ENCODE results near the gene MTSS2.
A peak's percentile ranks its signal among the peaks of the same experiment; 100 is the strongest.

The MTSS2 gene

DNA sequence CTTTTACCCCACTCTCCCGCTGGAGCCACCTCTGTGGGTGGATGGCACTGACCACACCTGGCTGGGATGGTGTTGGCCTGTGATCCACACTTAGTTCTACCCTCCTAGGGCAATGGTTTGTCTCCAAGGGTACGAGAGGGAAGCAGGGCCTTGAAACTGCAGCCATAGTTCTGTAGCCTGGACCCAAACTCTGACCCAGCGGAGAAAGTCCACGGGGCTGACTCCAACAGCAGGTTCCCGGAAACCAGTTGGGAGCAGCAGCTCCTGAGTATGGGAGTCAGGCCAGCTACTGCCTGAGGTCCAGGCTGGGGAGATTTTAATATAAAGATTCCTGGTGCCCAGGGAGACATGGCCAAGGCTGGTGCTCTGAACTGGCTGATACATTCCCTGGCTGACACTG lies 23.6 kb upstream of the MTSS2 start:
- no peak for ATAC-seq (replicated peaks)
- Mint-ChIP-seq H3K9me3 (no peaks in the 10 kb centered on the region), H3K36me3 (peaks cover 29 to 34% of the 10 kb centered on the region in 2 donors), H3K4me3 (no peak overlapping the region), H3K4me1 (no peaks in the 10 kb centered on the region), H3K27me3 (no peaks in the 10 kb centered on the region), H3K27ac (no peak overlapping the region)
- DNase-seq = no peak

DNA sequence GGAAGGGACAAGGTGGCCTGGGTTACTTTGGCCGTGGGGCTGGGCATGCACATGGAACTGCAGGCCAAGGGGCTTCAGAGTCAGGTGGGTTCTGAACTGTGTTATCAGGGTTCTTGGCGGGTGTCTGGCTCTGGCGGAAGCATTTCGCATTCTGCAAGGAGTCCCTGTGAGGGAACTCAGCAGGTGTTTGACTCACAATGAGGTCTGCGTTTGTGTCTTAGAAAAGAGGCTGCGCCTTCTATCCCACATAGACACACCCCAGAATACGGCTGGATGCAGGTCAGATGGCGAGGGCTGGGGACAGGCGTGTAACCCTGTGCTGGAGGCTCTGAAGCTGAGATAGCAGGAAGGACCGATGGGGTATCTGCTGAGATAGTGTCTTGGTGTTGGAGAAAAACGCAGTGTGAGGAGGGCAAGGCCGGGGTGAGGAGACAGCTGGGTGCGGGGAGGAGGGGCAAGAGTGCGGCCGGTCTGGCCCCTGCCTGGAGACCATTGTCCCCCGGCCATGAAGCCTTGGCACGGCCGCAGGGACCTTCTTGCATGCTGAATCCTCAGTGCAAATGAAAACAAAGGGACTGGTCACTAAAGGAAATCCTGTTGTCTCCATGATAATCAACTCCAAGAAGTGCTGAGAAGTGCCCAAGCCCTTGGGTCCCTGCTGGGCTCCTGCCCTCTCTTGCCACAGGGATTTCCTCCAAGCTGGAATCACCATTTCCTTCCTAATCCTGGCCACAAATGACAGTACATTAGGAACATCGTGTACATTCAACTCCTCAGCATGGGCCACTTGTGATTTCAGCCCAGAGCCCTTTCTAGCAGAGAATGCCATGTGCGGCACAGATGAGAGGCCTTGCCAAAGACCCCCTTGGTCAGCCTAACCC lies 22.8 kb upstream of the MTSS2 start:
- no peaks in the 10 kb centered on the region for H3K9me3 Mint-ChIP-seq
- ATAC-seq (replicated peaks) = no peak
- peaks cover 25 to 30% of the 10 kb centered on the region in 2 donors for H3K36me3 Mint-ChIP-seq
- peak overlapping the region; percentile 37 for H3K27ac Mint-ChIP-seq
- no peaks in the 10 kb centered on the region for H3K4me1 Mint-ChIP-seq
- no peaks in the 10 kb centered on the region for H3K27me3 Mint-ChIP-seq
- H3K4me3 Mint-ChIP-seq = no peak overlapping the region
- DNase-seq = no peak

DNA sequence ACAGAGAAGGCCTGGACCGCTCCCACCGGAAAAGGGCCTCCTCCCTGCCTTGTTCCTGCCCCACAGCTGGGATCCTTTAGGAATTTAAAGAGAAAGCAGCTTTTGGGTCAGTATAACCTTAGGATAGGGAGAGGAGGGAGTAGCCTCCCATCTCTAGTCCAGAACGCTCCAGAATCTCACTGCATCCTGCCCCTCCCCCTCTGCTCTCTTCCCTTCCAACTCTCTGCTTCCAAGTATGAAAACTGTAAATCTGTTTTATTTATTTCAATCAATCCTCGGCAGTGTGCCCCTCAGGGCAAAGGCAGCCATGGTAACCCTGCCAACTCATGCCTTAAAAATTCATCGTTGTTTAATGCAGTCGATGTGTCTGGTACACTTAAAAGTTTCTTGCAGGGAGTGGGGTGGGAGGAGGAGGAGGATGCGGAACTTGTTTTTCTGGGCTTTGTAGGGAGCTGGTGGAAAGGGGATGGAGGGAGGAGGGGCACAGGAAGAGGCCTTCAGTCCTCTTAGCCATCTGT lies 21.2 kb upstream of the MTSS2 start:
- Mint-ChIP-seq H3K4me1 (no peaks in the 10 kb centered on the region), H3K27me3 (no peaks in the 10 kb centered on the region), H3K9me3 (no peaks in the 10 kb centered on the region), H3K36me3 (peaks cover 25 to 32% of the 10 kb centered on the region in 2 donors), H3K27ac (no peak overlapping the region), H3K4me3 (no peak overlapping the region)
- ATAC-seq (replicated peaks) (no peak), DNase-seq (no peak)

DNA sequence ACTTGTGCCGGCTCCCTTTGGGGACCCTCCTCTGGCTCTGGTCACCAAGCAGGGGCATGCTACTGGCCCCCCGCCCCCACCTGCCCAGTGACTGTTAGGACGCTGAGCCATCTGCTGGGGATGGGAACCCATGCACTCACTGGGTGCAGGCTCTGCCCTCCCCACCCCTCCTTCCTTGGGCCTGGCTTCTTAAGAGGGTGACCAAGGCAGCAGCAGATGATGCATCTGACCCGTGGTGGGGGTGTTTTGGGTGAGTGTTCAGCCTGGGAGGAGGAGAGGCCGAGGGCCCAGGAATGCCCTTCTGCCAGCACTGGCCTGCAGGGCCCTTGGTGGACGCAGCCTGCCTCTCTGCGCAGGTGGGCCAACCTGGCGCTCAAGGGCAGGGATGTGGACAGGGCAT lies 19.2 kb upstream of the MTSS2 start:
- no peaks in the 10 kb centered on the region for H3K9me3 Mint-ChIP-seq
- ATAC-seq (replicated peaks) (no peak), DNase-seq (no peak)
- no peak overlapping the region for H3K27ac Mint-ChIP-seq
- peaks cover 18 to 32% of the 10 kb centered on the region in 2 donors for H3K36me3 Mint-ChIP-seq
- H3K4me1 Mint-ChIP-seq = no peaks in the 10 kb centered on the region
- H3K4me3 Mint-ChIP-seq = no peak overlapping the region
- H3K27me3 Mint-ChIP-seq = no peaks in the 10 kb centered on the region

DNA sequence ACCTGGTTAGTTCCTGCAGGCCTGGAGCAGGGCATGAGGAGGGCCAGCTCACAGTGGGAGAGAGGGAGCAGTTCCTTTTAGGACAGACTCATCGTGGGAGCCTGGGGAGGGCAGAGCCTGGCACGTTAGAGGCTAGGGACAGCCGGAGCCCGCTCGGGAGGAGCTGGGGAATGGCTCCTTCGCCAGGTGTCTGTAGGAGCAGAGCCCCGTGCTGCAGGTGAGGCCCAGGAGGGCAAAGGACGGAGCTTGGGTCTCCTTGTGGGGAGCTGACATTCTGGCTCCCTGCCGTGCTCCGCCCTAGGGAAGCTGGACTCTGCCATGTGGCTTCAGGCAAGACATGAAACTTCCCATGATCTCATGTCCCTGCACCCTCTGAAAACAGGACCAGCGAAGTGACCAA lies 18.7 kb upstream of the MTSS2 start:
- Mint-ChIP-seq H3K4me3 (no peak overlapping the region), H3K27ac (peak overlapping the region; percentile 11), H3K27me3 (no peaks in the 10 kb centered on the region), H3K36me3 (peaks cover 21 to 35% of the 10 kb centered on the region in 2 donors), H3K4me1 (no peaks in the 10 kb centered on the region), H3K9me3 (no peaks in the 10 kb centered on the region)
- no peak for DNase-seq
- no peak for ATAC-seq (replicated peaks)

DNA sequence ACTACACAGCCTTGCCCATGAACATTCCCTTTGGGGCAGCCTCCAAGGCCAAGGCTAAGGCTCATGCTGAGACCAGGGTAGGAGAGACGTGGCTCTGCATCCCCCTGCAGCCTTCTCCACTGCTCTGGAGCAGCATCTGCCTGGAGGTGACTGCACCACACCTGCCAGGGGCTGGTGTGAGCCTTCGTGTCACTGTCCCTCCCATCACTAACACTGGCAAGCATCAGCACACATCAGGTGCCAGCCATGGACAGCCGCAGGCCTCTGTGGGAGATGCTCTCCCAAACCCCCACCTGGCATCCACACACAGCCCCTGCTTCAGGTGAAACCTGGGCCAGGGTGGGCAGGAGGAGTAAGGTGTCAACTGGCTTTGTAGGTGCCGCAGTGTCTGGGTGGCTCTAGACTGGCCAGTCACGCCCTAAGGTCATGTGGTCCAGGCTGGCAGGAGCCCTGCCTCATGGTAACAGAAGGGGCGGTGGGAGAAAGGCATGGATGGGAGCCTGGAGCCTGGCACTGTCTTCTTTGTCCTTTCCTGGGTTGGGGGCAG lies 18.1 kb upstream of the MTSS2 start:
- DNase-seq (no peak), ATAC-seq (replicated peaks) (no peak)
- Mint-ChIP-seq H3K4me1 (peaks cover 0 to 4% of the 10 kb centered on the region in 2 donors), H3K27ac (no peak overlapping the region), H3K9me3 (no peaks in the 10 kb centered on the region), H3K4me3 (no peak overlapping the region), H3K36me3 (peaks cover 24 to 41% of the 10 kb centered on the region in 2 donors), H3K27me3 (no peaks in the 10 kb centered on the region)

DNA sequence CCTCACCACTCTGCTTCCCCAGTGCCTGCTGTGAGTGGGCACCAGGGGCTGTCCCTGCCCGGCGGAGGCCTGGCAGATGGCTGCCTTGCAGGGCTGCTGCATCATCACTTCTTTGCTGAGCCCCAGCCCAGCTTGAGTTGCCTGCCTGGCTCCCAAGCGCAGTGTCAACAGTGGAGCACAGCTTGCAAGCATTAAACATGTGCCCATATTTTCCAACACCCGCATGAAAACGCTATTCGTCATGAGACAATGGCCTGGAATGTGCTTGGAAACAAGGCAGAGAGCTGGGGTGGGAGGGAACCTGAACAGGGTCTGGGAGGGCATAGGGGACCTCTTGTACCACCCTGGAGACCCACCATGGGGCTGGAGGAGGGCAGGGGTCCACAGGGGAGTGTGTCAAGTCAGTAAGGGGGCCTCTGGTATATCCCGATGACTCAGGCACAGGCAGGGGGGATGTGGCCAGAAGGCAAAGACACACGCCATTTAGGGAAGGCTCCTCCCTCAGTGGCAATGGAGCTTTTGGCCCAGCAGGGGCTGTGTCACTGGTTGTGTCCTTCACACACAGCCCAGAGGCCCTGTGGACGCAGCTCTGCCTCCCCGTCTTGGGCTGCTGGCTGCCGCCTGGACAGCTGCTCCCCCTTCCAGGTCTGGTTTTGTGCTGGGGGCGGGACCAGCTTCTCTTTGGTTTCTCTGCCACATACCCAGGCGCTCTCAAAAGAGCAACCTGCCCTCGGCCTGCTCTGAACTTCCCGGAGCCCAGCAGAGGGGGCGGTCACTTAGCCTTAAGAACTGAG lies 17.4 kb upstream of the MTSS2 start:
- no peaks in the 10 kb centered on the region for H3K9me3 Mint-ChIP-seq
- no peak for ATAC-seq (replicated peaks)
- H3K27me3 Mint-ChIP-seq = no peaks in the 10 kb centered on the region
- peaks cover 26 to 41% of the 10 kb centered on the region in 2 donors for H3K36me3 Mint-ChIP-seq
- H3K27ac Mint-ChIP-seq = peak overlapping the region; percentile 47
- peaks cover 3 to 4% of the 10 kb centered on the region in 2 donors for H3K4me1 Mint-ChIP-seq
- no peak overlapping the region for H3K4me3 Mint-ChIP-seq
- DNase-seq = no peak

DNA sequence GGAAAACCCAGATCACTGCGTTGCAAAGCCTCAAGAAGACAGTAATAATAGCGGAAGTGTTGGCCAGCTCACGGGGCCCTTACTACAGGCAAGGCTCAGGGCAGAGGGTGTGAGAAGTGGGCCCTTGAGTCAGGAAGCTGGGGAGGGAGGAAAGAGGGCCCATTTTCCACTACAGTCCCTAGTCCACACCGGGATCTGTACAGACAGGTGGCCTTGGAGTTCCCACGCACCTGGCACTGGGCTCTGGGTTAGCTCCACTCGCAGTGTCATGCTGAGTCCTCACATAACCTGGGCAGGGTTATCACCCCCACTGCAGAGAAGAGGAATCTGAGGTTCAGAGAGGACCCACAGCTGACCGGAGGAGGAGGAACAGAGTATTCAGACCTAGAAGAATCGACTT lies 16.8 kb upstream of the MTSS2 start:
- no peaks in the 10 kb centered on the region for H3K9me3 Mint-ChIP-seq
- H3K4me3 Mint-ChIP-seq = no peak overlapping the region
- H3K4me1 Mint-ChIP-seq = peaks cover 7 to 9% of the 10 kb centered on the region in 2 donors
- no peak for DNase-seq
- no peaks in the 10 kb centered on the region for H3K27me3 Mint-ChIP-seq
- peaks cover 27 to 42% of the 10 kb centered on the region in 2 donors for H3K36me3 Mint-ChIP-seq
- no peak for ATAC-seq (replicated peaks)
- H3K27ac Mint-ChIP-seq = no peak overlapping the region

DNA sequence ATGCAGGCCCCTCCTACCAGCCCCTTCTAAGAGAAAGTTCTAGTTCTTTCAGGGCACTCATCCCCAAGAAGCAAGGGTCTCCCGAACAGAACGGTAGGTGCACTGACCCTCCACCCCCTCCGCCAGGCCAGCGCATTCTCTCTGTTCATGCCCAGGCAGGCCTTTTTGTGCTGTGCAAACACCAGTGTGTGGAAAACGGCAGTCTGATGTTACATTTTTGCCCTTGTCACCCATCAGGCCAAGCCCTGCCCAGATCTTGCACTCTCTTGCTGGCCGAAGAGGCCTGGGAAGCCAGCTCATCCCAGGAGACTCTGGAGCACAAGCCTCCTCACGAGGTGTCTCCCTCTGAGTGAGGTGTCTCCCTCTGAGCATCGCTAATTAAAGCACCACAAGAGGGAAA lies 16.1 kb upstream of the MTSS2 start:
- no peaks in the 10 kb centered on the region for H3K9me3 Mint-ChIP-seq
- H3K36me3 Mint-ChIP-seq = peaks cover 27 to 38% of the 10 kb centered on the region in 2 donors
- H3K4me3 Mint-ChIP-seq = no peak overlapping the region
- no peak overlapping the region for H3K27ac Mint-ChIP-seq
- DNase-seq (no peak), ATAC-seq (replicated peaks) (no peak)
- H3K4me1 Mint-ChIP-seq = peaks cover 8 to 10% of the 10 kb centered on the region in 2 donors
- H3K27me3 Mint-ChIP-seq = no peaks in the 10 kb centered on the region

DNA sequence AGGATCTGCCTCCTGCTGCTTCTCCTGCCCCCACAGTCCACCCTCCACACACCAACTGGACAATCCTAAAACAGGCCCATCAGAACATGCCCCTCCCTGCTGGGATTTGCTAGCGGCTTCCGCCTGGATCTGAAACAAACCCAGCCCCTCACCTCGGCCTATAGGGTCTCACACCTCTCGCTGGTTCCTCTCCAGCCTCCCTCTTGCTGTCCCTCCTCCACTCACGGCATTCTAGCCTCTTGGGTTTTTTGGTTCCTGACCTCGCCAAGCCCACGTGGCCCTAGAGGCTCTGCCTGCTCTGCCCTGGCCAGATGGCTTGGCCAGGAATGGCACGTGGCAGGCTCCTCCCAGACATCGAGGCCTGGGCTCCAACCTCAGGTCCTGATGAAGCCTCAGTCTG lies 15.7 kb upstream of the MTSS2 start:
- Mint-ChIP-seq H3K36me3 (peaks cover 30 to 41% of the 10 kb centered on the region in 2 donors), H3K4me3 (no peak overlapping the region), H3K9me3 (no peaks in the 10 kb centered on the region), H3K27me3 (no peaks in the 10 kb centered on the region), H3K27ac (no peak overlapping the region), H3K4me1 (peaks cover 9 to 14% of the 10 kb centered on the region in 2 donors)
- no peak for ATAC-seq (replicated peaks)
- DNase-seq = no peak

DNA sequence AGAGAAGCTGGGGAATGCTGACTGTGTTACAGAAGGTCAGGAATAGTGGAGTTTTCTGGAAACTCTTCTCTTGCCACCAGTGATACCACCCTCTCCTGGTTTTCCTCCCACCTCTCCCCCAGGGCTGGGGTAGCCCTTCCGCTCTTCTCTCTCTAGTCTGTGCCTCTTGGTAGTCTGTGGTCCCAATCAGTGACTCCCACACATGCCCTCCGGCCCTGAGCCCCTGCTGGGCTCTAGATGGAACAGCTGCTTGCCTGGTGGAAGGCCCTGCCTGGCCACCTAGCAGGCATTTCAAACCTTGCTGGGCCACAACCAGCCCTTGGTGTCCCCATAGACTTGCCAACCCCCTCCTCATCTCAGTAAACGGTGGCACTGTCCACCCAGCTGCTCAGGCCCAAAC lies 15.2 kb upstream of the MTSS2 start:
- peak overlapping the region; percentile 75 for H3K27ac Mint-ChIP-seq
- peaks cover 9 to 14% of the 10 kb centered on the region in 2 donors for H3K4me1 Mint-ChIP-seq
- no peaks in the 10 kb centered on the region for H3K27me3 Mint-ChIP-seq
- H3K4me3 Mint-ChIP-seq = no peak overlapping the region
- ATAC-seq (replicated peaks) = no peak
- no peaks in the 10 kb centered on the region for H3K9me3 Mint-ChIP-seq
- no peak for DNase-seq
- H3K36me3 Mint-ChIP-seq = peaks cover 32 to 43% of the 10 kb centered on the region in 2 donors

DNA sequence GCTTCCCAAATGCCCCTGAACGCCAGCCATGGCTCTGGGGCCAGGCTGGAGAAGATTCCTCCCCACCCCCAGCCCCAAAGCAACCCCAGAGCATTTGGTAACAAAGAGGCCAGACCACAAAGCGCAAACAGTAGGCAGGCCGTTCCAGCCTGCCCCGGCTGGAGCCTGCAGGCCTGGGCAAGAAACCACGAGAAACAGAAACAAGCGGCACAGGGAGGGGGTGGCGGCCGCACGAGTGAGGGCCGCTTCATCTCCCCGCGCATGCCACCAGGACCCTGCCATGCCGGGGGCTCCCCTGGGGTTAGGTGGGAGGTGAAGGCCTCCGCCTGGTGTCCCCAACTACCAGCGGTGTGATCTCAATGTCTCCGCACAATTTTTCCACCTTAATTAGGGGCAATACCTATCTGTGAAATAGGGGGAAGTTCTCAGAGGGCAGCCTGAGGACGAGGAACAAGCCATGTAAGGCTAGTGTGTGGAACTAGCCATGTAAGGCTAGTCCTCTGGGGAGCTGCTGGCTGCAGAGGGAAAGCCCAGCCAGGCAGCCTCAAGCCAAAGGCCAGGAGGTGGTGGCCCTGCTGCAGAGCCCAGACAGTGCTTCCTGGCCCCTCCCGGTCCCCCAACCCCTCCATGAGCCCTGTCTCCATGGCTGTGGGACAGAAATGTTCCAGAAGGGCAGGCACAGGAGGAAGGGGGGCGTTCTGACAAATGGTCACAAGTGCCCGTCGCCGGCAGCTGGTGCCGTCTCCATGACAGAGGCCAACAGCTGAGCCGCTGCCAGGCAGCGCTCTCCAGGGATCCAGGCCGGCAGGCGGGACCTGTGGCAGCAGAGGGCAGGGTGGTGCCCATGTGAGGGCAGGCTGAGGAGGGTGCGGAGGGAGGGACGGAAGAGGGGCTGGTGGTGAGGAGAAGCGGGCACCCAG lies 14.5 kb upstream of the MTSS2 start:
- ATAC-seq (replicated peaks) (peak; percentile 68 to 75), DNase-seq (no peak)
- Mint-ChIP-seq H3K27ac (no peak overlapping the region), H3K9me3 (no peaks in the 10 kb centered on the region), H3K36me3 (peaks cover 34 to 47% of the 10 kb centered on the region in 2 donors), H3K4me3 (no peak overlapping the region), H3K4me1 (peaks cover 11 to 14% of the 10 kb centered on the region in 2 donors), H3K27me3 (no peaks in the 10 kb centered on the region)

DNA sequence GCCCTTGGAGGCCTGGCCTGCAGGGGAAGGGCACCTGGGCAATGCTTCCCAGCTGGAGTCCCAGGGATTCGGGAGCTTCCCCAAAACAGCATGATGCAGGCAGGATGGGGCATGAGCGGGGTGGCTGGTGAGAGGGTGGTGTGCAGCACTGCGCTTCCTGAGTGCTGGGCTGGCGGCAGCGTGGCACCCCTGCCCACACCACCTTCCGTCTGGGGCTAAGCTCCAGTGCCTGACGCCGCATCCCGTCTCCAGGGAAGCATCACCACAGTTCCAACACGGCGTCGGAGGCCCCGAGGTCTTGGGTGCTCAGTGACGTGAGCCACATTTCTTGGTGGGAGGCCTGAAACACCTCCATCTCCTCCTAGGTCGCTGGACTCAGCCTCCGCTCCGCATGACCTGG lies 13.8 kb upstream of the MTSS2 start:
- ATAC-seq (replicated peaks) (no peak), DNase-seq (no peak)
- Mint-ChIP-seq H3K27me3 (no peaks in the 10 kb centered on the region), H3K4me1 (peaks cover 11 to 14% of the 10 kb centered on the region in 2 donors), H3K36me3 (peaks cover 33 to 50% of the 10 kb centered on the region in 2 donors), H3K4me3 (no peak overlapping the region), H3K9me3 (no peaks in the 10 kb centered on the region), H3K27ac (no peak overlapping the region)
